Measurements from ENCODE around the gene CUTC.
"Not testable (repeated sequence)": the region's sequence is repeated elsewhere in the genome, so short reads cannot be mapped to it uniquely, and the experiment has no call there.

The CUTC gene

GRCh38 chr10:99732033-99732842 is at the start of gene CUTC, which contains the start of gene COX15:
CUTC (plus strand) TSS chr10:99732234; CDS start chr10:99732349, 115 bp downstream.
COX15 (minus strand) TSS chr10:99732127; CDS start chr10:99732049, 78 bp downstream.
- DNase-seq = peak; percentile 80 to 95

GRCh38 chr10:99682752-99683151 is 49.3 kb upstream of the CUTC start:
- DNase-seq = no peak

GRCh38 chr10:99685597-99685967 is 46.5 kb upstream of the CUTC start:
- DNase-seq = peak in 1 of 2 donors; percentile 82

- no peak for DNase-seq
Observed at GRCh38 chr10:99689461-99689860, 42.6 kb upstream of the CUTC start.

- DNase-seq = no peak
Observed at GRCh38 chr10:99693933-99694583, 38.0 kb upstream of the CUTC start.

- no peak for DNase-seq
Observed at GRCh38 chr10:99695761-99696160, 36.3 kb upstream of the CUTC start.

- DNase-seq = no peak
Observed at GRCh38 chr10:99698504-99699080, 33.4 kb upstream of the CUTC start.

GRCh38 chr10:99700649-99701048 is 31.4 kb upstream of the CUTC start:
- DNase-seq = no peak

- DNase-seq = no peak
Observed at GRCh38 chr10:99708428-99709012, 23.5 kb upstream of the CUTC start.

- DNase-seq = no peak
Observed at GRCh38 chr10:99709480-99710229, 22.4 kb upstream of the CUTC start.

GRCh38 chr10:99711129-99711719 is 20.8 kb upstream of the CUTC start:
- peak in 1 of 2 donors; percentile 49 for DNase-seq

- no peak for DNase-seq
Observed at GRCh38 chr10:99714446-99714845, 17.6 kb upstream of the CUTC start.

GRCh38 chr10:99720387-99720786 is 11.6 kb upstream of the CUTC start:
- DNase-seq = no peak

- no peak for DNase-seq
Observed at GRCh38 chr10:99730026-99730425, 2.0 kb upstream of the CUTC start.

- no peak for DNase-seq
Observed at GRCh38 chr10:99731306-99732032, 565 bp upstream of the CUTC start.

- DNase-seq = no peak
Observed at GRCh38 chr10:99733366-99733765, 1.3 kb downstream of the CUTC start.

- DNase-seq = not testable (repeated sequence)
Observed at GRCh38 chr10:99734111-99734510, 2.1 kb downstream of the CUTC start.

- DNase-seq = no peak
Observed at GRCh38 chr10:99740260-99740659, 8.2 kb downstream of the CUTC start.

- no peak for DNase-seq
Observed at GRCh38 chr10:99740933-99741559, 9.0 kb downstream of the CUTC start.

- DNase-seq = no peak
Observed at GRCh38 chr10:99742254-99742653, 10.2 kb downstream of the CUTC start.

GRCh38 chr10:99742701-99743100 is 10.7 kb downstream of the CUTC start:
- no peak for DNase-seq

Data from bone marrow (tissue), 2 donors.